Stimulated activated CD8-positive, alpha-beta memory T cell treated with anti-CD3 and anti-CD28 coated beads, Interleukin-2, amount 100 ng/mL, for 48 hours (primary cell): ENCODE data around the gene DCK.

ENCODE experiments used
- DNase-seq, 2 donors: peaks; one replicate each; pipeline ENCODE4 v3.0.0-alpha.2; 2020; ENCODE audit warnings: low read depth in 2 of 2

DCK gene

GRCh38 chr4:71062436-71062835, 69.0 kb downstream of the DCK start:
- no peak for DNase-seq

- DNase-seq: no peak
Observed at GRCh38 chr4:71063711-71064110, 70.3 kb downstream of the DCK start.

GRCh38 chr4:71064521-71064920, 71.1 kb downstream of the DCK start:
- no peak for DNase-seq

GRCh38 chr4:71065991-71066510, 72.6 kb downstream of the DCK start:
- no peak for DNase-seq

- DNase-seq: no peak
Observed at GRCh38 chr4:71066737-71067716, 73.6 kb downstream of the DCK start.

- DNase-seq: no peak
Observed at GRCh38 chr4:71069063-71069462, 75.6 kb downstream of the DCK start.

- DNase-seq: no peak
Observed at GRCh38 chr4:71070015-71070414, 76.6 kb downstream of the DCK start.

GRCh38 chr4:71074452-71075299, 81.2 kb downstream of the DCK start:
- no peak for DNase-seq
